HG03103 (cell line): ENCODE data around the gene IPMK.
"Not testable (repeated sequence)": the region's sequence is repeated elsewhere in the genome, so short reads cannot be mapped to it uniquely, and the experiment has no call there.

Source experiments
- ATAC-seq: cut with Tn5 transposase; IDR thresholded peaks from one replicate; pipeline ENCODE4 v1.9.1; 2021; ENCODE audit warnings: low read depth; ENCODE audit not compliant: unreplicated experiment

Gene IPMK

GRCh38 chr10:58229856-58230255 is 37.8 kb downstream of the IPMK start:
- not testable (repeated sequence) for ATAC-seq

GRCh38 chr10:58225654-58226053 is 42.0 kb downstream of the IPMK start:
- no peak for ATAC-seq

- no peak for ATAC-seq
Measured at GRCh38 chr10:58220769-58221451, 46.8 kb downstream of the IPMK start.

GRCh38 chr10:58219875-58220274 is 47.8 kb downstream of the IPMK start:
- no peak for ATAC-seq

- no peak for ATAC-seq
Measured at GRCh38 chr10:58217612-58218011, 50.1 kb downstream of the IPMK start.

GRCh38 chr10:58212622-58213021 is 55.1 kb downstream of the IPMK start:
- no peak for ATAC-seq

- no peak for ATAC-seq
Measured at GRCh38 chr10:58210160-58210559, 57.5 kb downstream of the IPMK start.

GRCh38 chr10:58209669-58210068 is 58.0 kb downstream of the IPMK start:
- no peak for ATAC-seq

GRCh38 chr10:58206251-58206650 is 61.4 kb downstream of the IPMK start:
- no peak for ATAC-seq

GRCh38 chr10:58201704-58202103 is 66.0 kb downstream of the IPMK start:
- no peak for ATAC-seq

- no peak for ATAC-seq
Measured at GRCh38 chr10:58189269-58189668, 78.4 kb downstream of the IPMK start.

GRCh38 chr10:58184120-58184670 is 83.5 kb downstream of the IPMK start:
- no peak for ATAC-seq

- no peak for ATAC-seq
Measured at GRCh38 chr10:58180666-58181065, 87.0 kb downstream of the IPMK start.

GRCh38 chr10:58179238-58179637 is 88.5 kb downstream of the IPMK start:
- no peak for ATAC-seq

- no peak for ATAC-seq
Measured at GRCh38 chr10:58178811-58179210, 88.9 kb downstream of the IPMK start.

- ATAC-seq: peak; percentile 50
Measured at GRCh38 chr10:58177362-58177947, 90.2 kb downstream of the IPMK start.

GRCh38 chr10:58175990-58176900 is 91.4 kb downstream of the IPMK start:
- ATAC-seq: no peak

GRCh38 chr10:58174831-58175230 is 92.9 kb downstream of the IPMK start:
- ATAC-seq: no peak

GRCh38 chr10:58173391-58173790 is 94.3 kb downstream of the IPMK start:
- no peak for ATAC-seq

- no peak for ATAC-seq
Measured at GRCh38 chr10:58171146-58171545, 96.5 kb downstream of the IPMK start.

- ATAC-seq: no peak
Measured at GRCh38 chr10:58164517-58164916, 103.2 kb downstream of the IPMK start.
